AG09319 (cell line): ENCODE measurements around the gene ZXDC.

ENCODE experiments used
- DNase-seq: peaks from one replicate; pipeline ENCODE4 v3.0.0-alpha.2; 2010; ENCODE audit warnings: low read depth; ENCODE audit errors: extremely low read depth
- CTCF ChIP-seq: IDR thresholded peaks from 2 replicates; pipeline ENCODE4 v1.5.1; 2011; ENCODE audit warnings: low read depth, mild to moderate bottlenecking, inconsistent platforms, low read length, moderate library complexity

The ZXDC gene

DNA sequence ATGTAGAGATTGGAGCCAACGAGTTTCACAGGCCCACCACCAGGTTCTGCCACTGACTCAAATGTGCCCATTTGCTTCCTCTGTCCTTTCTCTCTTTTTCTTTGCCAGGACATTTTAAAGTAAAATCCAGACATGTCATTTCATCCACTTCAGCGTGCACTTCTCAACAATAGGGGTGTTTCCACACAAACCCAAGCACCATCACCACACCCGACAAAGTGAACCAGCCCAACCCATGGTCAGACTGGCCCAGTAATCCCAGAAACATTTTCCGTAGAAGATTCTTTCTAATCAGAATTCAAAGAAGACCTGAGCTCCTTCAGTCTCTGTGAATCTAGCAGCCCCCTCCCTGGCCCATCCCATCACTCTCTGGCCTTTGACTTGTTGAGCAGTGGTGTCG, 67.6 kb downstream of the ZXDC start:
- no peak for TF ChIP-seq CTCF
- DNase-seq: no peak

- DNase-seq: no peak
- no peak for TF ChIP-seq CTCF
Observed at GRCh38 chr3:126407412-126408044, 68.2 kb downstream of the ZXDC start.

DNA sequence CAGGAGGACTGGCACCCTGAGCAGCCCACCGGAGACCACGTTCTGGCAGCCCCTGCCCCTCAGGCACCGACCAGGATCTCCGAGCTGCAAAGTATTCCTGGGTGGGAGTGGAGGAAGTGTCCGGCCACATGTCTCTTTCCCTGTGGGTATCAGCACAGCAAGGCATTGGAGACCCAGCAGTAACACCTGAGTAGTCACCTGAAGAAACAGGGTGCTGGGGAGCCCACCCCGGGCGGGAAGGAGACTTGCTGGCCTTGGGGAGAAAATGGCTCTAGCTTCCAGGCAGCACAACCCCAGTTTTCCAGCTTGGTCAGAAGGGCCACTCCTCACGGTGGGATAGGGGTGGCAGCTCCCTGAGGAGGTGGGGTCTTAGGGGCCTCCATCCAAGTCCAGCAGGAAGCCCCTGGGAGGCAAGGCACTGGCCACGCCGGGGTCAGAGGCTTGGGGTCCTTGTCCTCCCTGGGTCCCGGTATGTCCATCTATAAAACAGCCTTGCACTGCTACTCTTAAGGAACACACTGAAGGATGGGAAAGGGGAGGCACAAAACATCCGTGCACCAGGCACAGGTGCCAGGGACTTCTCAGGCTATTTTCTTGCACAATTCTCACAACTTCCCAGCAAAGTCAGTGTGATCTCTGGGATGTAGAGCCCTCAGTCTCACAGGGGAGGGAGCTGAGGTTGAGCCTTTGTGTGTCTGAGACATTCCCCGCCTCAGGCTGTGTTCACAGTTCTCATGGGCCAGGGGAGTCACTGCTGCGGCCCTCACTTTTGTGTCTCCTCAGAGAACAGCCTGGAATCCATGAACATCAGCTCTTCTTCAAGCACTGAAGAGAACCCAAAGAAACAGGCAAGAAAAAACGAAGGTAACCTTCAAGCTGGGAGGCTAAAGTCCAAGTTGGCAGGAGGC, 69.0 kb downstream of the ZXDC start:
- DNase-seq: no peak
- TF ChIP-seq CTCF: no peak

DNA sequence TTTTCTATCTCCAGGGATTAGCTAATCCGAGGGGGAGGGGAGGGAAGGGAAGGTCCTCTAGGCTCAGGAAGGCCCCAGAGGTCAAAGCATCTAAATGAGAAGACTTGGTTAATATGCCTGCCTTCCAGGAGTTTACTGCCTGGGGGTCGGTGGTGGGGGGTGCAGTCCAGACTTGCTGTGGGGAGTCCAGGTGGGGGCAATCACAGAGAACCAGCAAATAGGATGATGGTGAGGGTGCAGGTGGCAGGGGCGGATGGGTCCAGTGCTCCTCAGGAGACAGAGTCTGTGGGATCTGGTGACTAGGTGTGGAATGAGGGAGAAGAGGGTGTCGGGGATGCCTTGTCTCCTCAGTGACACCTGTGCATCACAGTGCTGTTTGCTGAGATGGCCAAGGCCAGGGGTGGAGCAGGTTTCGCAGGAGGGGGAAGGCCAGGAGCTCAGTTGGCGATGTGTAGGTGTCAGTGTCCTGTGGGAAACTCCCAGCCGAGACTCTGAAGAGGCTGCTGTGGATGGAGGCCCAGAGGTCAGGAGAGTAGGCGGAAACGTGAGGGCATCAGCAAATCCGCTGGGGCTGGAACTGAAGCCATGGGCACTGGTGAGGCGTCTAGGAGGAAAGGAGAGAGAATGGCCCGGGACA, 72.9 kb downstream of the ZXDC start:
- DNase-seq: no peak
- TF ChIP-seq CTCF: no peak

- no peak for TF ChIP-seq CTCF
- no peak for DNase-seq
Observed at GRCh38 chr3:126402178-126402577, 73.5 kb downstream of the ZXDC start.

DNA sequence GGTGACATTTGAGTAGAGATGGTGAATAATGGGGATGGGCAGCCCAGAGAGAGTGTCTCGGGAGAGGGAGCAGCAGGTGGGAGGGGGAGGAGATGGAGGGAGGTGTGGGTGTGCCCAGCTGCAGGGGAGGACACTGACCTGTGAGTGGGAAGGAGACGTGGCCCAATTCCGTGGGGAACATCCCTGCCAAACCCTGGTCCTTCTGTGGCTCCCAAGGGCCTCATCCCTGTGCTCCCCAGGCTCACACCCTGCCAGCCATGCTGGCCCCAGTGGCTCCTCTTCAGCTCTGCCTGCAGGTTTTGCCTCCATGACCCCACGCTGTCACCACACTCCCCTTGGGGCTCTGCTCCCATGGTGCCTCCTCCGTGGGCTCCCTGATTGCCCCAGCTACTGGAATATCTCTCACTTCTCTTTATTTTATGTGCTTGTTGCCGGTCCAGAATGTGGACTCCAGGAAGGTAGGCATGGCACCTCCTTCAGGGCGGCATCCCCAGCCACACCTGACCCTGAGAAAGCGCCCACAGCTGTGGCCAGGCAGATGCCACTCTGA, 74.0 kb downstream of the ZXDC start:
- TF ChIP-seq CTCF: no peak
- DNase-seq: no peak
